Neural crest cell (in vitro differentiated cells): ENCODE data around the gene PITHD1. TPM values are rescaled to one million over a fixed set of nuclear protein-coding genes. Genes with fewer than 3 reads are reported as not detected.
"Not testable (repeated sequence)": the region's sequence is repeated elsewhere in the genome, so short reads cannot be mapped to it uniquely, and the experiment has no call there.

Experiments used
- DNase-seq: peaks from one replicate; pipeline ENCODE4 v3.0.0; 2021; ENCODE audit warnings: low read depth, mixed read lengths, low spot score
- H3K27ac Mint-ChIP-seq: one replicate; pipeline ENCODE4 v1.8.0; 2021; ENCODE audit warnings: mild to moderate bottlenecking, mixed read lengths; ENCODE audit not compliant: unreplicated experiment
- H3K27me3 Mint-ChIP-seq: 2 replicates; pipeline ENCODE4 v1.8.0; 2021; ENCODE audit warnings: low read depth, mild to moderate bottlenecking, mixed read lengths
- H3K36me3 Mint-ChIP-seq: 2 replicates; pipeline ENCODE4 v1.8.0; 2021; ENCODE audit warnings: low read depth, mild to moderate bottlenecking, mixed read lengths
- H3K4me1 Mint-ChIP-seq: 2 replicates; pipeline ENCODE4 v1.8.0; 2021; ENCODE audit warnings: mixed read lengths
- H3K4me3 Mint-ChIP-seq: one replicate; pipeline ENCODE4 v1.8.0; 2021; ENCODE audit warnings: mild to moderate bottlenecking, mixed read lengths
- H3K9me3 Mint-ChIP-seq: 2 replicates; pipeline ENCODE4 v1.8.0; 2021; ENCODE audit warnings: mixed read lengths
- CTCF ChIP-seq: fragments of 200-600 bp; sonication (generic); conservative IDR thresholded peaks from 2 replicates; pipeline ENCODE4 v1.5.0; 2021; ENCODE audit warnings: antibody characterized with exemption, mild to moderate bottlenecking
- total RNA-seq: library from RNA; stranded (reverse); gene quantifications from 2 replicates; pipeline ENCODE4 v1.2.1, GENCODE V29; 2021

The PITHD1 gene
- total RNA-seq, 1 donor from 2014 or later: 57.5 TPM

- H3K4me3 Mint-ChIP-seq: peak overlapping the region; percentile 97
- TF ChIP-seq CTCF: no peak
- no peak overlapping the region for H3K27ac Mint-ChIP-seq
- H3K36me3 Mint-ChIP-seq: no peaks in the 10 kb centered on the region
- peaks cover 18% of the 10 kb centered on the region for H3K4me1 Mint-ChIP-seq
- no peaks in the 10 kb centered on the region for H3K9me3 Mint-ChIP-seq
- H3K27me3 Mint-ChIP-seq: peaks cover 2% of the 10 kb centered on the region
- no peak for DNase-seq
Measured at GRCh38 chr1:23801876-23802275, 23.7 kb downstream of the PITHD1 start.

GRCh38 chr1:23802809-23803342, 24.7 kb downstream of the PITHD1 start:
- H3K4me3 Mint-ChIP-seq: peak overlapping the region; percentile 97
- H3K9me3 Mint-ChIP-seq, H3K36me3 Mint-ChIP-seq, H3K27ac Mint-ChIP-seq, H3K27me3 Mint-ChIP-seq, DNase-seq: not testable (repeated sequence)
- peaks cover 18% of the 10 kb centered on the region for H3K4me1 Mint-ChIP-seq

- Mint-ChIP-seq H3K27ac (no peak overlapping the region), H3K4me1 (peaks cover 18% of the 10 kb centered on the region), H3K9me3 (no peaks in the 10 kb centered on the region), H3K27me3 (peaks cover 2% of the 10 kb centered on the region), H3K4me3 (peak overlapping the region; percentile 85), H3K36me3 (no peaks in the 10 kb centered on the region)
- no peak for DNase-seq
- no peak for TF ChIP-seq CTCF
Measured at GRCh38 chr1:23803674-23804073, 25.5 kb downstream of the PITHD1 start.

GRCh38 chr1:23804183-23804835, 26.1 kb downstream of the PITHD1 start:
- no peaks in the 10 kb centered on the region for H3K9me3 Mint-ChIP-seq
- H3K36me3 Mint-ChIP-seq: no peaks in the 10 kb centered on the region
- peak overlapping the region; percentile 85 for H3K4me3 Mint-ChIP-seq
- DNase-seq: no peak
- no peak overlapping the region for H3K27ac Mint-ChIP-seq
- peaks cover 18% of the 10 kb centered on the region for H3K4me1 Mint-ChIP-seq
- H3K27me3 Mint-ChIP-seq: peaks cover 2% of the 10 kb centered on the region
- peak; percentile 48 for TF ChIP-seq CTCF

GRCh38 chr1:23805025-23805424, 26.8 kb downstream of the PITHD1 start:
- no peak for TF ChIP-seq CTCF
- Mint-ChIP-seq H3K9me3 (no peaks in the 10 kb centered on the region), H3K36me3 (no peaks in the 10 kb centered on the region), H3K4me1 (peaks cover 14% of the 10 kb centered on the region), H3K27ac (peak overlapping the region; percentile 4), H3K4me3 (peak overlapping the region; percentile 46), H3K27me3 (no peaks in the 10 kb centered on the region)
- no peak for DNase-seq

- peak overlapping the region; percentile 8 for H3K4me3 Mint-ChIP-seq
- DNase-seq: no peak
- H3K36me3 Mint-ChIP-seq: no peaks in the 10 kb centered on the region
- peaks cover 14% of the 10 kb centered on the region for H3K4me1 Mint-ChIP-seq
- no peak overlapping the region for H3K27ac Mint-ChIP-seq
- no peaks in the 10 kb centered on the region for H3K9me3 Mint-ChIP-seq
- no peak for TF ChIP-seq CTCF
- H3K27me3 Mint-ChIP-seq: no peaks in the 10 kb centered on the region
Measured at GRCh38 chr1:23806280-23806679, 28.1 kb downstream of the PITHD1 start.
